DOHH2 (cell line): ENCODE measurements around the gene SERPINA7.
"Not testable (repeated sequence)": the region's sequence is repeated elsewhere in the genome, so short reads cannot be mapped to it uniquely, and the experiment has no call there.

Experiments used
- H3F3A ChIP-seq: fragments of 200-600 bp; sonication (generic), shearing (Covaris generic); 2 replicates; pipeline ENCODE4 v1.6.0; 2016; ENCODE audit warnings: antibody characterized with exemption, mild to moderate bottlenecking; ENCODE audit not compliant: control insufficient read depth, insufficient read depth
- H3K27ac ChIP-seq: fragments of 200-600 bp; sonication (generic); 2 replicates; pipeline ENCODE4 v1.5.1; 2014; ENCODE audit warnings: low read depth, mild to moderate bottlenecking, low read length, moderate library complexity
- H3K27me3 ChIP-seq: fragments of 200-600 bp; sonication (generic); 2 replicates; pipeline ENCODE4 v1.6.1; 2014; ENCODE audit warnings: mild to moderate bottlenecking, low read length, mixed read lengths; ENCODE audit not compliant: control insufficient read depth
- H3K36me3 ChIP-seq: fragments of 200-600 bp; sonication (generic); 2 replicates; pipeline ENCODE4 v1.6.1; 2014; ENCODE audit warnings: mild to moderate bottlenecking, low read length, moderate library complexity, mixed read lengths; ENCODE audit not compliant: control insufficient read depth
- H3K4me1 ChIP-seq: fragments of 200-600 bp; sonication (generic); 2 replicates; pipeline ENCODE4 v1.6.1; 2014; ENCODE audit warnings: mild to moderate bottlenecking, low read length, mixed read lengths; ENCODE audit not compliant: control insufficient read depth
- H3K4me2 ChIP-seq: fragments of 200-600 bp; sonication (generic); 2 replicates; pipeline ENCODE4 v1.6.0; 2014; ENCODE audit warnings: mild to moderate bottlenecking, low read length, moderate library complexity
- H3K4me3 ChIP-seq: fragments of 200-600 bp; sonication (generic); 2 replicates; pipeline ENCODE4 v1.5.1; 2014; ENCODE audit warnings: mild to moderate bottlenecking, low read length, mixed read lengths
- H3K79me2 ChIP-seq: fragments of 200-600 bp; sonication (generic); 2 replicates; pipeline ENCODE4 v1.6.1; 2014; ENCODE audit warnings: mild to moderate bottlenecking, low read length, mixed read lengths; ENCODE audit not compliant: control insufficient read depth
- H3K9me2 ChIP-seq: fragments of 200-600 bp; sonication (generic); replicated peaks from 2 replicates; pipeline ENCODE4 v1.6.1; 2014; ENCODE audit warnings: mild to moderate bottlenecking, low read length, mixed read lengths; ENCODE audit not compliant: control insufficient read depth
- H3K9me3 ChIP-seq: fragments of 200-600 bp; sonication (generic); 2 replicates; pipeline ENCODE4 v1.6.1; 2014; ENCODE audit warnings: antibody characterized with exemption, low read length, mixed read lengths; ENCODE audit not compliant: control insufficient read depth, insufficient read depth
- H4K20me1 ChIP-seq: fragments of 200-600 bp; sonication (generic); 2 replicates; pipeline ENCODE4 v1.6.0; 2014; ENCODE audit warnings: low read depth, mild to moderate bottlenecking, antibody characterized with exemption, low read length, moderate library complexity; ENCODE audit not compliant: control insufficient read depth, insufficient read depth
- EZH2phosphoT487 ChIP-seq: fragments of 200-600 bp; sonication (generic); IDR thresholded peaks from 2 replicates; pipeline ENCODE4 v1.6.1; 2017; ENCODE audit warnings: borderline replicate concordance, mild to moderate bottlenecking, antibody characterized with exemption, low read length, moderate library complexity, mixed read lengths
- TF ChIP-seq, protein P1 (sequence below): fragments of 200-600 bp; sonication (generic); IDR thresholded peaks from one replicate; pipeline ENCODE4 v1.5.1; 2014; ENCODE audit warnings: antibody characterized with exemption, mild to moderate bottlenecking, low read depth, low read length; ENCODE audit not compliant: poor library complexity, severe bottlenecking

SERPINA7 gene

DNA sequence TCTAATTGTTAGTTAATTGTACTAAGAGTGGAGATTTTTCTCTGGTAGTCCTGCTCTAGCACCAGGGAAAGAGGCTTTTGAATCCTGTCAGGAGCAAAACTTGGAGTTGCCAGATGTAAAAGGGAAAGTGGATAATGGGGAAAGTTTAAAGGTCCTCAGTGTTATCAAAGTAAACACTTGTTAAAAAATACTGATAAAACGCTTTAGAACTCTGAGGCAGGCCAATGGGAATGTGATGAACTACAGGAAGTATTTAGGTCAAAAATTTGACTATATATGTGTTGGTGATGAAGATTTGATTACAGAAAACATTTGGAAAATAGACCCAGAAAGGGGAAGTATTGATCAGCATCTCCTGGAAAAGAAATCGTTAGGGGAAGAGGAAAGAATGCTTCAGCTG is 32.8 kb downstream of the SERPINA7 start:
- H3F3A ChIP-seq, result no peaks in the 10 kb centered on the region

DNA sequence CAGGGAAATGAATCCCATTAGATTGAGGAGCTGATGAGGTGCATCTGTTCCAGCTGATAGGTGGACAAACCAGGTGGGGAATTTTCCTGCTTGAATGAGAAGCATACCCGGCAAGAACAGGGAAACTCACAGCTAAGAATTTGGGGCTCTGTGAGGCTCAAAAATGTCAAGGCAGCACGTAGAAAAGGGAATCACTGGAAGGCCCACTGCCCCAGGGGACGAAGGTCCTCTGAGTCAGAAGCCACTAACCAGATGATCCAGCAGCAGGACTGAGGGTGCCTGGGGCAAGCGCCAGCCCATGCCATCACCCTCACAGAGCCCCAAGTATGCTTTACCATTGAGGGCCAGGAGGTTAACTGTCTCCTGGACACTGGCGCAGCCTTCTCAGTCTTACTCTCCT is 37.9 kb downstream of the SERPINA7 start:
- not testable (repeated sequence) for H3K9me2 ChIP-seq, H3K36me3 ChIP-seq, H4K20me1 ChIP-seq, H3K4me1 ChIP-seq, H3K27ac ChIP-seq, H3K4me2 ChIP-seq, H3K4me3 ChIP-seq, H3K27me3 ChIP-seq, H3K9me3 ChIP-seq, H3K79me2 ChIP-seq, H3F3A ChIP-seq

More for the DNA sequence above, 32.8 kb downstream of the SERPINA7 start:
- Histone ChIP-seq H4K20me1 (no peaks in the 10 kb centered on the region), H3K27me3 (no peaks in the 10 kb centered on the region), H3K4me1 (no peaks in the 10 kb centered on the region), H3K4me3 (no peak overlapping the region), H3K79me2 (no peaks in the 10 kb centered on the region), H3K27ac (no peak overlapping the region), H3K4me2 (no peak overlapping the region), H3K9me2 (no peaks in the 10 kb centered on the region), H3K9me3 (no peaks in the 10 kb centered on the region), H3K36me3 (no peaks in the 10 kb centered on the region)
- TF ChIP-seq, protein P1, sequence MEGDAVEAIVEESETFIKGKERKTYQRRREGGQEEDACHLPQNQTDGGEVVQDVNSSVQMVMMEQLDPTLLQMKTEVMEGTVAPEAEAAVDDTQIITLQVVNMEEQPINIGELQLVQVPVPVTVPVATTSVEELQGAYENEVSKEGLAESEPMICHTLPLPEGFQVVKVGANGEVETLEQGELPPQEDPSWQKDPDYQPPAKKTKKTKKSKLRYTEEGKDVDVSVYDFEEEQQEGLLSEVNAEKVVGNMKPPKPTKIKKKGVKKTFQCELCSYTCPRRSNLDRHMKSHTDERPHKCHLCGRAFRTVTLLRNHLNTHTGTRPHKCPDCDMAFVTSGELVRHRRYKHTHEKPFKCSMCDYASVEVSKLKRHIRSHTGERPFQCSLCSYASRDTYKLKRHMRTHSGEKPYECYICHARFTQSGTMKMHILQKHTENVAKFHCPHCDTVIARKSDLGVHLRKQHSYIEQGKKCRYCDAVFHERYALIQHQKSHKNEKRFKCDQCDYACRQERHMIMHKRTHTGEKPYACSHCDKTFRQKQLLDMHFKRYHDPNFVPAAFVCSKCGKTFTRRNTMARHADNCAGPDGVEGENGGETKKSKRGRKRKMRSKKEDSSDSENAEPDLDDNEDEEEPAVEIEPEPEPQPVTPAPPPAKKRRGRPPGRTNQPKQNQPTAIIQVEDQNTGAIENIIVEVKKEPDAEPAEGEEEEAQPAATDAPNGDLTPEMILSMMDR, result no peak
- TF ChIP-seq EZH2phosphoT487, result no peak

DNA sequence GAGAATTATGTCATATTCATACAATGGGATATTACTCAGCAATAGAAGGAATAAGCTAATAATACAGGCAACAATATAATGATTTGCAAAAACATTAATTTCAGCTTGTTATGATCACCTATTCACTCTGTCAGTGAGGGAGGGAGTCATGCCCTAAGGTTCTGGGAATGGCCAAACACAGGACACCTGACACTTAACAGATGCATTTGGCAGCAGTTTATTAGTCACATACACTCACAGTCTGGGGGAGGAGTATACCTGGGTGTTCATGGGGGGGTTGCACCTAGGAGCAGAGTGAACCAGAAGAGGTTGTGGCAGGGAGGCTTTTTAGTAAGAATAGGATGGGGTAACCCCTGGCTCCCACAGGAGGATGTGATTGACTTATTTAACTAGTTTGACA is 38.3 kb downstream of the SERPINA7 start:
- Histone ChIP-seq H3K27me3 (no peaks in the 10 kb centered on the region), H3K36me3 (no peaks in the 10 kb centered on the region), H3F3A (no peaks in the 10 kb centered on the region), H3K4me2 (no peak overlapping the region), H3K4me1 (no peaks in the 10 kb centered on the region), H3K9me2 (no peaks in the 10 kb centered on the region), H3K4me3 (no peak overlapping the region), H3K79me2 (no peaks in the 10 kb centered on the region), H3K27ac (no peak overlapping the region), H3K9me3 (no peaks in the 10 kb centered on the region), H4K20me1 (no peaks in the 10 kb centered on the region)
- TF ChIP-seq, protein P1, result no peak
- TF ChIP-seq EZH2phosphoT487, result no peak

DNA sequence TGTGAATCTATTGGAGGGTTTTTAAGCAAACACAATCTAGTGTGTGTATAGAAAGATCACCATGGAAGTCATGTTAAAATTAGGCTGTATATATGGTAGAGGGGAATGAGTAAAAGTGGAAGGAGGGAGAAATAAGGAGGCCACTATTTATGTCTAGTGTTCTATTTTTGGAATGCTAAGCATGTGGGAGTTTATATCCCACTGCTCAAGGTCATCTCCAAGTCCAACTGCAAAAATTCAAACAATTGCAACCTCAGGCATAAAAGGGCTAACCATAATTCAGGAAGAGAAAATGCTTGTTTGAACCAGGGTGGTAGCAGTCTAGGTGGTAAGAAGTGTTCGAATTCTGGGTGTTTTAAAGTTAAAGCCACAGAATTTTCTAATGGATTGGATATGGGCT is 39.2 kb downstream of the SERPINA7 start:
- Histone ChIP-seq H3K9me3 (no peaks in the 10 kb centered on the region), H3F3A (no peaks in the 10 kb centered on the region), H4K20me1 (no peaks in the 10 kb centered on the region), H3K9me2 (no peaks in the 10 kb centered on the region), H3K36me3 (no peaks in the 10 kb centered on the region), H3K4me3 (no peak overlapping the region), H3K27me3 (no peaks in the 10 kb centered on the region), H3K79me2 (no peaks in the 10 kb centered on the region), H3K27ac (no peak overlapping the region), H3K4me2 (no peak overlapping the region), H3K4me1 (no peaks in the 10 kb centered on the region)
- TF ChIP-seq, protein P1, result no peak
- TF ChIP-seq EZH2phosphoT487, result no peak

DNA sequence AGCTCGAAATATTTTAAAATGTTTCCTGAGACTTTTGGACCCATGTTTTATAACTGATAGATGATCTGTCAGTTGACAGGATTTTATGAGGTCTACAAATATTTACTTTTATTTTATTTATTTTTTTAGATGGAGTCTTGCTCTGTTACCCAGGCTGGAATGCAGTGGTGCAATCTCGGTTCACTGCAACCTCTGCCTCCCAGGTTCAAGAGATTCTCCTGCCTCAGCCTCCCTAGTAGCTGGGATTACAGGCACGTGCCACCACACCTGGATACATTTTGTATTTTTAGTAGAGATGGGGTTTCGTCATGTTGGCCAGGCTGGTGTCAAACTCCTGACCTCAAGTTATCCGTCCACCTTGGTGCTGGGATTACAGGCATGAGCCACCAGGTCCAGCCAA is 50.0 kb downstream of the SERPINA7 start:
- H3K27ac ChIP-seq, H4K20me1 ChIP-seq, H3K4me3 ChIP-seq, H3K4me1 ChIP-seq, H3K4me2 ChIP-seq, H3F3A ChIP-seq, H3K27me3 ChIP-seq, H3K36me3 ChIP-seq, H3K79me2 ChIP-seq, H3K9me2 ChIP-seq, H3K9me3 ChIP-seq: not testable (repeated sequence)
